ENCODE results near the gene TMEM213.

GRCh38 chr7:138821912-138822311, 24.1 kb downstream of the TMEM213 start:
- TF ChIP-seq CTCF (conservative IDR thresholded peaks at IDR 0.05 in 1 of 2, IDR thresholded peaks at IDR 0.05 in 1 of 2; ENCODE audit: low read depth in 1 of 2, low read length in 2 of 2) (no peak), EZH2 (IDR thresholded peaks at IDR 0.05; ENCODE audit: low read length, missing control alignments) (no peak)
